OCI-LY3 (cell line): ENCODE results near the gene FGD3.
A peak's percentile ranks its signal among the peaks of the same experiment; 100 is the strongest.

Experiments used
- H2AFZ ChIP-seq: fragments of 200-600, 300-600 bp; shearing (Covaris generic); 2 replicates; pipeline ENCODE4 v1.6.0; 2014; ENCODE audit warnings: antibody characterized with exemption, low read depth, low read length
- H3K27ac ChIP-seq: fragments of 200-600, 300-600 bp; sonication (generic); 2 replicates; pipeline ENCODE4 v1.5.1; 2014; ENCODE audit warnings: mild to moderate bottlenecking, low read length, moderate library complexity, mixed read lengths
- H3K27me3 ChIP-seq: fragments of 200-600, 300-600 bp; sonication (generic); 2 replicates; pipeline ENCODE4 v1.6.1; 2014; ENCODE audit warnings: low read depth, low read length, mixed read lengths
- H3K36me3 ChIP-seq: fragments of 200-600, 300-600 bp; sonication (generic); replicated peaks from 2 replicates; pipeline ENCODE3; 2014; ENCODE audit warnings: low read depth, low read length, mixed read lengths
- H3K4me1 ChIP-seq: fragments of 300-600, 200-600 bp; sonication (generic); 2 replicates; pipeline ENCODE4 v1.6.1; 2014; ENCODE audit warnings: low read length, mixed read lengths
- H3K4me2 ChIP-seq: fragments of 200-600, 300-600 bp; sonication (generic); 2 replicates; pipeline ENCODE4 v1.6.1; 2014; ENCODE audit warnings: low read length, mixed read lengths
- H3K4me3 ChIP-seq: fragments of 300-600, 200-600 bp; sonication (generic); 2 replicates; pipeline ENCODE4 v1.5.1; 2014; ENCODE audit warnings: antibody characterized with exemption, mild to moderate bottlenecking, low read length, moderate library complexity
- H3K79me2 ChIP-seq: fragments of 300-600, 200-600 bp; shearing (Covaris generic); 2 replicates; pipeline ENCODE4 v1.6.1; 2014; ENCODE audit warnings: mild to moderate bottlenecking, low read length, mixed read lengths
- H3K9ac ChIP-seq: fragments of 300-600, 200-600 bp; shearing (Covaris generic); 2 replicates; pipeline ENCODE4 v1.6.0; 2014; ENCODE audit warnings: mild to moderate bottlenecking, low read length, moderate library complexity
- H3K9me3 ChIP-seq: fragments of 200-600, 300-600 bp; shearing (Covaris generic); 2 replicates; pipeline ENCODE4 v1.6.1; 2014; ENCODE audit warnings: low read length, mixed read lengths; ENCODE audit not compliant: insufficient read depth
- H4K20me1 ChIP-seq: fragments of 200-600, 300-600 bp; sonication (generic); 2 replicates; pipeline ENCODE4 v1.6.1; 2016; ENCODE audit warnings: low read length, mixed read lengths; ENCODE audit not compliant: insufficient read depth
- CTCF ChIP-seq: fragments of 200-600, 300-600 bp; sonication (generic); IDR thresholded peaks from 2 replicates; pipeline ENCODE4 v1.5.1; 2014; ENCODE audit warnings: antibody characterized with exemption, low read length, low read depth
- EZH2phosphoT487 ChIP-seq: fragments of 200-600 bp; shearing (Covaris generic); IDR thresholded peaks from 2 replicates; pipeline ENCODE4 v1.6.1; 2018; ENCODE audit warnings: antibody characterized with exemption, mixed run types, low read depth

FGD3 gene

GRCh38 chr9:92965759-92966517 lies 18.6 kb downstream of the FGD3 start:
- Histone ChIP-seq H3K4me1 (peaks cover 44% of the 10 kb centered on the region), H3K4me2 (peak overlapping the region; percentile 97), H3K36me3 (no peaks in the 10 kb centered on the region), H3K79me2 (peaks cover 12% of the 10 kb centered on the region; the same call in 1 of the 2 replicates), H3K27ac (no peak overlapping the region), H4K20me1 (peaks cover 20% of the 10 kb centered on the region; the same call in 1 of the 2 replicates), H3K9ac (no peak overlapping the region), H3K9me3 (peaks cover 6% of the 10 kb centered on the region), H2AFZ (no peak overlapping the region), H3K27me3 (no peaks in the 10 kb centered on the region), H3K4me3 (peak overlapping the region; percentile 84)
- TF ChIP-seq CTCF (no peak), EZH2phosphoT487 (no peak)

DNA sequence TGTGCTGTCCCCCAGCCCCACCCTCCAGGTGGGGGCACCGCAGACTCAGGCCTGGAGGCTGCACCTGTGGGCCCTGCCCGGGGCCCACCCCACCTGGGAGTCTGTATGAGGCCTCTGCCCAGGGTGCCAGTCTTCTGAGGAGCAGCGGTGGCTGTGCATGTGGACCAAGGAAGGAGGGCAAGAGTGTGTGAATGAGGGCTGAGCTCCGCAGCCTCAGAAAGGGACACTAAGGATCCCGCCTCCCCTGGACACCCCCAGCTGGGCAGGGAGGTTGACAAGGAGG lies 19.1 kb downstream of the FGD3 start:
- Histone ChIP-seq H3K4me1 (peaks cover 43% of the 10 kb centered on the region), H3K27me3 (no peaks in the 10 kb centered on the region), H3K4me3 (no peak overlapping the region), H2AFZ (no peak overlapping the region), H3K9ac (no peak overlapping the region), H3K9me3 (peaks cover 4% of the 10 kb centered on the region), H3K79me2 (peaks cover 12% of the 10 kb centered on the region; the same call in 1 of the 2 replicates), H4K20me1 (peaks cover 20% of the 10 kb centered on the region; the same call in 1 of the 2 replicates), H3K27ac (no peak overlapping the region), H3K4me2 (no peak overlapping the region), H3K36me3 (no peaks in the 10 kb centered on the region)
- TF ChIP-seq CTCF (no peak), EZH2phosphoT487 (no peak)

DNA sequence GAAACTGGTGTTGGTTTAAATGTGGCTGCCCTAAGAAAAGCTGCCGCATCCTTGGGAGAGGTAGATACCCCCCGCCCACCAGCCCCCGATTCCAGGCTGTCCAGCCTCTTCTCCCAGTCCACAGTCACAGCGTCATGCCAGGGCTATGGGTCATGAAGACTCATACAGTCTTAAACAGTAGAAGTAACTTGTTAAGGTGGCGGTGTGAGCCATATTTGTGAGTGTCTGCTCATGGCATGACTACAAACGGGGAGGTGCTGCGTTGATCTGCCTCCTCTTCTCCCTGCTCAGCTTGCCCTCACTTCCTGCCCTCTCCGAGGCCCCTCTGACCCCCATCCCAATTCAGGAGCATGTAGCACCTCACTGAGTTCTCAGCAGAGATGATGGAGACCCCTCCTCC lies 20.8 kb downstream of the FGD3 start:
- no peaks in the 10 kb centered on the region for H3K36me3 ChIP-seq
- H3K4me3 ChIP-seq, result no peak overlapping the region
- H3K27me3 ChIP-seq, result no peaks in the 10 kb centered on the region
- H3K79me2 ChIP-seq, result peaks cover 12% of the 10 kb centered on the region; the same call in 1 of the 2 replicates
- peaks cover 20% of the 10 kb centered on the region; the same call in 1 of the 2 replicates for H4K20me1 ChIP-seq
- H3K9me3 ChIP-seq, result no peaks in the 10 kb centered on the region
- no peak overlapping the region for H3K9ac ChIP-seq
- TF ChIP-seq EZH2phosphoT487 (no peak), CTCF (no peak)
- H3K27ac ChIP-seq, result no peak overlapping the region
- no peak overlapping the region for H2AFZ ChIP-seq
- no peak overlapping the region for H3K4me2 ChIP-seq
- H3K4me1 ChIP-seq, result peaks cover 44% of the 10 kb centered on the region

DNA sequence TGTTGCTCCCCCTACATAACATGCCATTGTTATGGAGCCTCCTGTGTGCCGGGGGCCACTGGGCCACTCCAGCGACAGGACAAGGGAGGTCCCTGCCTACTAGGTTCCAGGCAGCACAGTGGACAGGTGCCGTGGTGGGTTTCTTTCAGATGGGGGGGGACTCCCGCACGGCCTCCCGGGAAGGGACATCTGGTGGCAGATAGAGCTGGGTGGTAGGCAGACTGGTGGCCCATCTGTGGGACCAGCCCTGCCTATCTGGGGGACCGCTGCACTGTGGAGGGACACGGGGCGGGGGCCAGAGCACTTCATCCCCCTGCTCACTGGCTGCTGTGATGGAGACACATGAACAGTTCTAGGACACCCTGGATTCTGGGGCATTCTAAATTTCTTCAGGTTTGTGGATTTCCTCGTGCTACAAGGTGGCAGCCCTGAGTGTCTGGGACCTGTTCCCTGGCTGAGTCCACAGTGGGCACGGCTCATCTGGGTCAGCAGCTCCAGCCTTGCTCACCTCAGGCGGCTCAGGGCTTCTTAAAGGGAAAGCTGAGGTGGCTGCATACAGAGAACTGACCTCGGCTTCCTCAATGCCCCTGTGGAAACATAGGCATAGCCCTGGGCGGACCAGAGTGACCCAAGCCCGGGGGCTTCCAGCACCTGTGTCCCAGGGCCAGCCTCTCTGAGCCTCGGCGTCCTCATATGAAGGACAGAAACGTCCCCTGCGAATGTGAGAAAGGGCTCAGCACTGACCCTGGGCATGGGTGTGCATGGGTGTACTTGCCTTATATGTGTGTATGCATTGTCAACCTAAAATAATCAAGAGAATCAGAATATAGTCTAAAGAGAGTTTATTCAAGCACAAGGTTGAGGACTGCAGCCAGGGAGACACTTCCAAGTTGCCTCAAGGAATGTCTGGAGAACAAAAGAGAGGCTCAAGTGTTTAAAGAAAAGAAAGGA lies 22.5 kb downstream of the FGD3 start:
- H3K79me2 ChIP-seq, result peaks cover 8% of the 10 kb centered on the region; the same call in 1 of the 2 replicates
- H3K4me1 ChIP-seq, result peaks cover 33% of the 10 kb centered on the region
- no peak overlapping the region for H2AFZ ChIP-seq
- H4K20me1 ChIP-seq, result peaks cover 32% of the 10 kb centered on the region; the same call in 1 of the 2 replicates
- no peaks in the 10 kb centered on the region for H3K9me3 ChIP-seq
- TF ChIP-seq EZH2phosphoT487 (no peak), CTCF (no peak)
- no peak overlapping the region for H3K4me3 ChIP-seq
- 0 out of 2 replicates have a peak overlapping the region, but pooled peaks have one; percentile 31 for H3K4me2 ChIP-seq
- H3K27me3 ChIP-seq, result no peaks in the 10 kb centered on the region
- no peaks in the 10 kb centered on the region for H3K36me3 ChIP-seq
- no peak overlapping the region for H3K27ac ChIP-seq
- H3K9ac ChIP-seq, result no peak overlapping the region
